HS-27A (cell line): Measurements from ENCODE around the gene PLAC8.
A peak's percentile ranks its signal among the peaks of the same experiment; 100 is the strongest.
"Not testable (repeated sequence)": the region's sequence is repeated elsewhere in the genome, so short reads cannot be mapped to it uniquely, and the experiment has no call there.

Experiments
- DNase-seq: peaks from one replicate; pipeline ENCODE4 v3.0.0-alpha.2; 2012; ENCODE audit warnings: low read depth, missing footprints

Gene PLAC8

GRCh38 chr4:83114576-83114975 is at the start of gene PLAC8:
PLAC8 (minus strand) TSS chr4:83114729; CDS start chr4:83107921, 6,808 bp downstream.
- no peak for DNase-seq

GRCh38 chr4:83153417-83153816 is 38.9 kb upstream of the PLAC8 start:
- no peak for DNase-seq

GRCh38 chr4:83152746-83153145 is 38.2 kb upstream of the PLAC8 start:
- DNase-seq: no peak

DNA sequence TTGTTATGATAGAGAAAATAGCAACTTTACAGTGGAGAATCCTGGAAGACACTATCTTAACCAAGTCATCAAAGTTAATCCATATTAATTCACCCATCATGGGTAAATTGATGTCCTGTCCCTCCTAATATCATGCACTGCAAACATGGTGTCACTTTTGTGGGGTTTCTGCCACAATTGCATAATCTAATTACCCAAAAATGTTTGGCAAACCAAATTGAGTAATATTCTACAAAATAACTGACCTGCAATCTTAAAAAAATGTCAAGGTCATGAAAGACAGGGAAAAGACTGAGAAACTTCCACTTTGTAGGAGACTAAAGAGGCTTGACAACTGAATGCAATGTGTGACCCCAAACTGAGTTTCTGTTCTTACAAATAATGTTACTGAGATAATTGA is 37.1 kb upstream of the PLAC8 start:
- no peak for DNase-seq

- DNase-seq: no peak
Measured at GRCh38 chr4:83150653-83151330, 36.3 kb upstream of the PLAC8 start.

DNA sequence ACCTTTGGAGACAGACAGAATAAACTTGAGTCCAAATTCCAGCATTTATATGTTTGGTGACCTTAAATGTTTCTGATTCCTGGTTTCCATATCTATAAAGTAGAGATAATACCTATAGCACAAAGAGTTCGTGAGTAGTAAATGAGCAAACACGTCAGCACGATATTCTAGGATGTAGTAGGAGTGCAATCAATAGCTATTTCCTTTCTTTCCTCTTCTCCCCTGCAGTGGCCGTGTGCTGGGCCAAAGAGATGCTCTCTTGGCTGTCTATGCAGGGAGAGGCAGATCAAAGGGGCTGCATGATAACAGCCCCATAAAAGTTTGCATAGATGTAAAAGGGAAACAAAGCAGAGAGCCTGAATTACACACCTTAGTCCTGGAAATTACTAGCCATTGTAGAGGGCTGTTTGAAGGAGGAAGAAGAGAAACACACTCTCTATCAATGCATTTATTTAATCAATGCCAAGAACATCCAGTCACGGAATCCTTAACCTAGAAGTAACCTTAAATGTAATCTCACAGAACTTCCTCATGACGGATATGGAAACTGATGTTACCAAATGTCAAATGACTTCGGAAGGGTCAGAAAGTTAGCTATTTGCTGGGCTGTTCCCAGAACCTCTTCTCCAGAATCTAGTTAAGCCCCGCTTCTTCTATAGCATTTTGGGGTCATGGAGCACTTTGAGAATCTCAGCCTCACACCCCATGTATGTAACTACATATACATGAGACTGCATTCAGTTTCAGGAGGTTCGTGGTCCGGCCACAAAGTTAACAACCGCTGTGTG is 35.5 kb upstream of the PLAC8 start:
- DNase-seq: no peak

DNA sequence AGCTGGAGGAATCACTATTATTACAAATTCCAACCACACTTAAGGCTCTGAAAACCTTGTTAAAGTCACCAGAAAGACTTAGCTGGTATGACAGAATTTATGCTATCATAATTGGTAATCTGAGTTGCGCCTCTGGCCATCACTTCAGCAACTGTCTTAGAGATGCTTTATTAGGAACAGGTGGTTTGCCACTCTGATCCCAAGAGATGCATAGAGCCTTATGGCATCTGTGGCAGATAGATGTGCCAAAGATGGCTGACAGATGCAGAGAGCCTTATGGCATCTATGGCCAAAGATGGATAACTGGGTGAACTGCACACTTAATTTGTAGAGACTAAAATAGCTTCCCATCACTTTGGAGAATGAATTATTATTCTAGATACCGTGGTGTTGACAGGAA is 32.3 kb upstream of the PLAC8 start:
- DNase-seq: no peak

DNA sequence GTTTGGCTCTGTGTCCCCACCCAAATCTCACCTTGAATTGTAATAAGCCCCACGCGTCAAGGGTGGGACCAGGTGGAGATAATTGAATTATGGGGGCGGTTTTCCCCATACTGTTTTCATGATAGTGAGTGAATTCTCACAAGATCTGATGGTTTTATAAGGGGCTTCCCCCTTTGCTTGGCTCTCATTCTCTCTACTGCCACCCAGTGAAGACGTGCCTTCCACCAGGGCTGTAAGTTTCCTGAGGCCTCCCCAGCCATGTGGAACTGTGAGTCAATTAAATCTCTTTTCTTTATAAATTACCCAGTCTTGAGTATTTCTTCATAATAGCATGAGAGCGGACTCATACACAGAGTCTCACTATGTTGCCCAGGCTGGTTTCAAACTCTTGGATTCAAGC is 31.2 kb upstream of the PLAC8 start:
- DNase-seq: not testable (repeated sequence)

DNA sequence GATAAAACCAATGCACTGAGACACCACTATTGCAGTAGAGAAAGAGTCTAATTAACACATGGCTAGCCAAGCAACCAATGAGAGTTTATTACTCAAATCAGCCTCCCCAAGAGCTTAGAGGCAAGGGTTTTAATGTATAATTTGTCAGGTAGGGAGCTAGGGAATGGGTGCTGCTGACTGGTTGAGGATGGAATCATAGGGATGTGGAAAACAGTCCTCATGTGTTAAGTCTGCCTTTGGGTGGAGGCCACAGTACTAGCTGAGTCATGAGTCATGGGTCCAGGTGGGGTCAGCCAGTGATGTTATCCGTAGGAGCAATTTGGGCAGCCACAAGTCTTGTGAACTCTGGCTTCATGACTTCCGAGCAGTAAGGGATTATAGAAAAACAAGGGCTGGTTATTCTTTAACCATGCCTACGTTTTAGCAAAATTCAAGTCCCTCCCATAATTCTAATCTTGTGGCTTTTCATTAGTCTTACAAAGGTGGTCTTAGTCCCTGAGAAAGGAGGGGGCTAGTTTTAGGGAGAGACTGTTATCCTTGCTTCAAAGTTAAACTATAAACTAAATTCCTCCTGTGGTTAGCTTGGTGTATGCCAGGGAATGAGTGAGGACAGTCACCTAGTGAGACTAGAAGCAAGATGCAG is 25.1 kb upstream of the PLAC8 start:
- no peak for DNase-seq

DNA sequence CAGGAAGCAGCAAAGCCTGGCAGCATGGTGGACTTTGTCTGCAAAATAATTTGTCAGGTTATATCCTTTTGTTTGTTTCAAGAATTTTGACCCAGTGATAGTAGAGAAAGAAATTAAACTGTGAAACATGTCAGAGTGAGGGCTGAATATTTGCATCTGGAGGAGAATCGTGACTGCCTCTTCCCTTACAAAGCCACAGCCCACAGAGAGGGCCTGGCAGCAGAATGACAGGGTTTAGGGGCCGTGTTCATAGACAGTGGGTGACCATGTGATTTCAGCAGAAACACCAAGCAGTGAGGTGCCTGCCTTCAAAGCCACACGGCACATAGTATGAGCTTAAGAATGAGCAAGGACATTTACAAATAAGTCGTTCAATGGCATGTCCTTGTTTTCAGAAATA is 24.4 kb upstream of the PLAC8 start:
- DNase-seq: no peak

DNA sequence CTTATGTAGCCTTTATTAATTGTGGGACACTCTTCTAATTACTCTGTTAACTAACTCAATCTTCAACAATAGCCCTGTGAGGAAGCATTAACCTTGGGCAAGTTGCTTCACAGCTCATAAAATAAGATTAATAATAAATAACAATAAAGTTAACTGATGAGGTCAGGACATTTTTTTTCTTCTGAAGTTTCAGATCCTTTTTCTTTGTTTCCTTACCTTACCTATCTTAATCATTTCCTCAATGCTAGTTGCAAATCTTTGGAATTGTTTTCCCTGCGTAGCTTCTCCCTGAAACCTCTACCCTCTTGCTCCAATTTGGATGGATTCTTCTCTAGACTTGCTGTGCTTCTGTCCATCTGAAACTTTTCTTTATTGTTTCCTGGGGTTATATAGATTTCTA is 17.5 kb upstream of the PLAC8 start:
- no peak for DNase-seq

DNA sequence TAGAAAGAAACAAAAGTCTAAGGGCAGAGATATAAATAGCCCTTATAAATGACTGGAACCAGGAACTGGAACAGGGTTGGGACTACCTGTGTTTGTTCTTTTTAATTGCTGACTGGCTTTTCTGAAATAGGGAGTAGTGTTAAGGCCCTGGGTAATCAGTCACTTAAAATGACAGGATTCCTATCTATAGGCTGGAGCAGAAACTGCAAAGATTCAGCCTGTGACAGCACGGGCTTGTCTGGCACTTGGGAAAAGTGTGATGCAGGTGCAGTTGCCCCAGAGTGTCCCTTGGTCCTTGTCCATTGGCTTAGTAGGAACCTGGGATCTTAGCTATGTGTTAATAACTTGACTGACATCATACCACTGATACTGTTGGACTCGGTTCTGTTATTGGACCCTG is 14.7 kb upstream of the PLAC8 start:
- no peak for DNase-seq

DNA sequence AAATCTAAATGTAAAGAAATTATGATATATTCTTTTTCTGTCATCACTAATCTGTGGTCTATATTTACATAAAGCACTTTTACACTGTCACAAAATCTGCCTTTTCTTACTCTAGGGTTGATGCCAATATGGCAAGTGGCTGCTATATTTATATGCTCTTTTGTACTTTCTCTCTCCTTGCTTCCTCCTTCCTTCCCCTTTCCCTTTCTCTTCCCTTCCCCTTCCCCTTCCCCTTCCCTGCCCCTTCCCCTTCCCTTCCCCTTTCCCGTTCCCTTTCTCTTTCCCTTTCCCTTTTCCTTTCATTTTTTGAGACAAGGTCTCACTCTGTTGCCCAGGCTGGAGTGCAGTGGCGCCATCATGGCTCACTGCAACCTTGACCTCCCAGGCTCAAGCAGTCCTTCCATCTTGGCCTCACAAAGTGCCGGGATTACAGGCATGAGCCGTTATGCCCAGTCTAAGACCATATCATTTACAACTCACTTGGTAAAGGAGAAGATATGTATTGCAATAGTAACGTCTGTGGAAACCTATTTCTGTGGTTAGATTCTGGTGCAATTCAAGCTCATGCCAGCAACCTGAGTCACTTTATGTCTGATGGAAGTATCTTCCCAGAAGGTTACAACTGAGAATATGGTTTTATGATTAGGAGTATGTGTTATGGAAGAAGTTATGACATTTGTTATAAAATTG is 13.9 kb upstream of the PLAC8 start:
- DNase-seq: peak; percentile 77

DNA sequence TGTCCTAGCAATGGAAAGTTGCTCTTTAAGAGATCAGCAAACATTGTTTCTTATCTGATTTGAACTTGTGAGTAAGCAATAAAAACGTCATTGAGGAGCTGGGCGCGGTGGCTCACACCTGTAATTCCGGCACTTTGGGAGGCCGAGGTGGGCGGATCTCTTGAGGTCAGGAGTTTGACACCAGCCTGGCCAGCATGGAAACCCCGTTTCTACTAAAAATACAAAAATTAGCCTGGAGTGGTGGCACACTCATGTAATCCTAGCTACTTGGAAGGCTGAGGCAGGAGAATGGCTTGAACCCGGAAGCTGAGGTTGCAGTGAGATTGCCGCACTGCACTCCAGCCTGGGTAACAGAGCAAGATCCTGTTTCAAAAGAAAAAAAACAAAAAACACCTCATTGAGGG is 11.2 kb upstream of the PLAC8 start:
- no peak for DNase-seq

DNA sequence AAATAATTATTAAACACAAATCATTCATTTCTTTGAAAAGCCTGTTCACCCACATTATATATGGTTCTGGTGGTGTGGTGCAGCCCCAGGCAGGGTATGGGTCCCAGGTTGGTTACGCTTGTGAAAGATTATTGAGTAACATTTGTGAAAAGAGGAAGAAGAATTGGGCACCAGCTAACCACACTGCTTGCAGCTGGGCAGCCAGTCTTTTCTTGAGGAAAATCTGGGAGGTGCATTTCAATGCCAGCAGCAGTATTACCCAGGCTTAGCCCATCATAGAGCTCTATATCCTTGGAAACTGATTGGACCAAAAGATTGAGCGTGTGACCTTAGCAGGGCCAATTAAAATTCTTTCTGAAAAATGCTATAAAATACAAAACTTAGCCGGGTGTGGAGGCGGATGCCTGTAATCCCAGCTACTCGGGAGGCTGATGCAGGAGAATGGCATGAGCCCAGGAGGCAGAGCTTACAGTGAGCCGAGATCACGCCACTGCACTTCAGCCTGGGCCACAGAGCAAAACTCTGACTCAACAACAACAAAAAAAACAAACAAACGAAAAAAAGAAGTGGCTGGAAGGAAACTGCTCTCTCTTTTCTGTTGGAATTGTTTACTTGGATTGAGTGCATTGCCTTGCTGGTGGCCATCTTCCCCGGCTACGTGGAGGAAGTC is 9.7 kb upstream of the PLAC8 start:
- DNase-seq: no peak

- no peak for DNase-seq
Measured at GRCh38 chr4:83121246-83121645, 6.7 kb upstream of the PLAC8 start.

GRCh38 chr4:83118869-83119268 is 4.3 kb upstream of the PLAC8 start:
- DNase-seq: no peak

DNA sequence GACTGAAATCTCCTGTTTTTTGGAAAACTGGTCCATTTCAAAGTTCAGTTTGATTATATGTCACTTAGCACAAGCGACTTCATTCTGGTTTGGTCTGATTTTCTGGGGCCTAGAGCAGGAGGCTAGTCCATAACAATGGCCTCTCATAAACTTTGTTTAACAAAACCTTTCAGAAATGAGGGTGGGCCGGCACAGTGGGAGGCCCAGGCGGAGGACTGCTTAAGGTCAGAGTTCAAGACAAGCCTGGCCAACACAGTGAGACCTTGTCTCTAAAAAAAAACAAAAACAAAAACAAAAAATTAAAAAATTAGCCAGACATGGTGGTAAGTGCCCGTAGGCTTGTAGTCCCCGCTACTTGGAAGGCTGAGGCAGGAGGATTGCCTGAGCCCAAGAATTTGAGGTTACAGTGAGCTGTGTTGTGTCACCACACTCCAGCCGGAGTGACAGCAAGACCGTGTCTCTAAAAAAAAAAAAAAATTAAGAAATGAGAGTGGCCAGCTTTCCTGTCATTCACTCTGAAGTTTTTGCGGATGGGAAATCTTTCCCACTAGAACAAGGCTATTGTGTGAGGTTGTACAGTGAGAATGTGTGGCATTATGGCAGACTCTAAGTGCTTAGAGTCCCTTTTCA is 1.2 kb upstream of the PLAC8 start:
- DNase-seq: no peak

GRCh38 chr4:83115000-83115399 is 471 bp upstream of the PLAC8 start:
- DNase-seq: no peak

DNA sequence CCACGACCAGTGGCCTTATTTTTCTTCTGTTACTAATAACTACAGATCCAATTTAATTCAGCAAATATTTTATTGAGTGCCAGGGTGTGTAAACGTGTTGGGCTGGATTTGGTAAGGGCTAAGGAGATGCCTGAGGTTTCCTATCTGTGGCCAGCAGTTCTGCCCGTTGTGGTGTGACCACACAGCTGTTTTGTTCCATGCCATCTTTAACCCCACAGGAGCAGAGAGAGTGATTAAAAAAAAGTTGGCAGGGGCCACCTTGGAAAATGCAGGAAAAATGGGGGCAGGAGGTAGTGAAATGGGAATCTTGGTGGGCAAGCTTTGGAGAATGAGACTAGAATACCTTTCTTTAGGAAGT is 1.1 kb downstream of the PLAC8 start:
- DNase-seq: no peak

- peak; percentile 69 for DNase-seq
Measured at GRCh38 chr4:83112678-83113428, 1.7 kb downstream of the PLAC8 start.
